HG03175 (cell line): ENCODE data around the gene TMEM201.

Experiments used
- ATAC-seq: cut with Tn5 transposase; IDR thresholded peaks from one replicate; pipeline ENCODE4 v1.9.1; 2021; ENCODE audit warnings: mild to moderate bottlenecking, moderate library complexity; ENCODE audit not compliant: unreplicated experiment

Gene TMEM201

DNA sequence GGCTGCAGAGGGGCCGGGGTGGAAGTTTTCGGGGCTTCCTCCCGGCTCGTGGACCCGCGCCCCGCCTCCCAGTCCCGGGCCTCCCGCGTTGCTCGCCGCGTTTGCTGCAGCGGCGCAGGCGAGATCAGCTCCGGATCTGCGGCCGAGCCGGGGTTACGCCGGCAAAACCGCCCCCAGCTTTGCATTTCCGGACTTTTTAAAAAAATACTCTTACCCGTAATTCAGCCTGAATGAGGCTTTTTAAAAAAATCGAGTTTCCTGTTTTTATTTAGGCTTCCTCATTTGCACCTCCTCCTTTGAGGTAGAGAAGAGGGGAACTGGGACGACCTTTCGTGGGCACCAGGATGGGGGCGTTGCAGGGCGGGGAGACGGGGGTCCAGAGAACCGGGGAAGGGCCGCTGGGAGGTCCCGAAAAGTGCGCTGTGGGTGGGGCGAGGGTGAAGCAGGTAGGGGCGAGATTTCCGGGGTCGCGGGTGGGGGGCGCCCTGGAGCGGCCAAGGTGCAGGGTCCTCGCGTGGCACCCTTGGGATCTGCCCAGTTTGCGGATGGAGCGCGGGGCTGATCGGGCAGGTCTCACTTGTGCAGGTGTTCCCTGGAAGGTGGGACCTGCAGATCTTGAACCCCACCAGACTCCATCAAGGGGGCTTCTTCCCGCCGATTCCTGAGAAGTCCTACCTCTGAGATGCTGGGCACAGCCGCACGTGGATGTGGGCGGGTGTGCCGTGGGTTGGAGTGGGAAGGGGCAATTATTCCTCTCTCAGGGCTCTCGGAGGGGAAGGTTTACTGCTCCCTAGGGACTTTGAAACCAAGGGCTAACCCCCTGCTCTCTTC lies 63.9 kb downstream of the TMEM201 start:
- peak; percentile 31 for ATAC-seq

DNA sequence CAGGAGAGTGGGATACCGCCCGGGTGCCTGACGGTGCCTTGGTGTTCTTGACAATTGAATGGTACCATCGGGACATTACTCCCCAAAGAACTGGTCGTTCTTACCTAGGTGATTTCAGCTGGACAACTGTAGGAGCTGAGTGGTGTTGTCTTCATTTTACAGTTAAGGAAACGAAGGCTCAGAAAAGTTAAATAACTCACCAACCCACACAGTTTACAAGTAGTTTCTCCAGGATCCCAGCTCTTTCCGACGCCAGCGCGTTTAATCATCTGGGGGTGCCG lies 64.4 kb downstream of the TMEM201 start:
- no peak for ATAC-seq

DNA sequence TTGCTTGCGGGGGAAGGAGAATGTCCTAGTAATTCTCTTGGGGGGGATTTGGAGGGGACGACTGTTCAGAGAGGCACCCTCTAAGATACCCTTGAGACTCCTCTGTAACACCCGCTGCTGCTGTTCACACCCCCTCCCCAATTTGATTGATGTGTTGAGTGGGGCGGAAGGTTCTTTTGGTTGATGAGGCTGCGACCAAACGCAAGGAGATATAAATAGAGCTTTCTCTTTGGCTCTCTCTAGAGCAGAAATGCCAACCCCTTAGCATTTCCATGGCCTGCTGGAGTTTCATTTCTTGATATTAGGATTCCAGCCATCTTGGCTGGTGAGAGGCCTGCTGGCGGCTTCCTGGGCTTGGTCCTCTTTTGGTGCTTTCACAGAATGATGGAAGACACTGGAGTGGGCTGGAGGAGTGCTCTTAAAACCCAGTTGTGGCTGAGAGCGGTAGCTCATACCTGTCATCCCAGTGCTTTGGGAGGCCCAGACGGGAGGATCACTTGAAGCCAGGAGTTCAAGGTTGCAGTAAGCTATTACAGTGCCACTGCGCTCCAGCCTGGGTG lies 64.9 kb downstream of the TMEM201 start:
- ATAC-seq, result no peak

- ATAC-seq, result no peak
These were observed 65.5 kb downstream of the TMEM201 start for GRCh38 chr1:9654051-9654833.

DNA sequence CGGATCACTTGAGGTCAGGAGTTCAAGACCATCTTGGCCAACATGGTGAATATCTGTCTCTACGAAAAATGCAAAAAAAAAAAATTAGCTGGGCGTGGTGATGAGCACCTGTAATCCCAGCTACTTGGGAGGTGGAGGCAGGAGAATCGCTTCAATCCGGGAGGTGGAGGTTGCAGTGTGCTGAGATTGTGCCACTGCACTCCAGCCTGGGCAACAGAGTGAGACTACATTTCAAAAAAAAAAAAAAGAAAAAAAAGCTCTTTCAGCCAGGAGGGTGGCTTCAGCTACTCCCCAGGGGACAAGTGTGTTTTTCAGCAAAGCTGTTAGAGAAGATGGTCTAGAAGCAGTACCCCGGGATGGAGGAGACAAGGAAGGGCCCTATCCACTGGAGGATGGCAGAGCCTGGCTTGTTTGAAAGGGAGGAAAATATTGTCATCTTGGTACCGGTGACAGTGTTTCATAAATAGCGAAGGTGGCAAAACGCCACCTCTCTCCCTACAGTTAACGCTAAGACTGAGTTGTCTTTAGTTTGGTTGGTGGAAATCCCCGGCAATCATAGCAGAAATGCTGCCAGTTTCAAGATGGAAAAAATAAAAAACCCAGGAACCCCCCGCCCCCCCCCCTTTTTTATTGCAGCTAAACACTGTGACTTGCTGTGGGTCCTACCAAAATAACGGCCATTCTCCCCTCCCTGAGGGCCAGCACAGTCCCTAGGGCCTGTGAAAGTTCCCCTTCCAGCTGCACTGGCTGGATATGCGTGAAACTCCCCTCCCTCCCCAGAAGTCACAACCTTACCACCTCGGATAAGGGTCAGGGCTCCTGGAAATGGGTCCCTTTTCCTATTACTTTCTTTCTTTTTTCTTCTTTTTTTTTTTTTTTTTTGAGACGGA lies 66.4 kb downstream of the TMEM201 start:
- no peak for ATAC-seq

GRCh38 chr1:9655836-9656235 lies 67.1 kb downstream of the TMEM201 start:
- no peak for ATAC-seq

- no peak for ATAC-seq
These were observed 68.9 kb downstream of the TMEM201 start for GRCh38 chr1:9657521-9658032.

DNA sequence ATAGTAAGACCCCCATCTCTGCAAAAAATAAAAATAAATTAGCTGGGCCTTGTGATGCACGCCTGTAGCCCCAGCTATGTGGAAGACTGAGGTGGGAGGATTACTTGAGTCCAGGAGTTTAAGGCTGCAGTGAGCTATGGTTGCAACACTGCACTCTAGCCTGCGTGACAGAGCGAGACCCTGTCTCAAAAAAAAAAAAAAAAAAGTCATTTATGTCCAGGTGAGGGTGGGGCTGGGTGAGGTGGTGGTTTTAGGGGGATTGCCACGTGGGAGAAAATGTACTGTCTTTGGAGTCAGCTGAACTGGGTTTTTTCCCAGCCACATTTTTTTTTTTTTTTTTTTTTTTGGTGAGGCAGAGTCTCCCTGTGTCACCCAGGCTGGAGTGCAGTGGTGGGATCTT lies 69.5 kb downstream of the TMEM201 start:
- no peak for ATAC-seq

DNA sequence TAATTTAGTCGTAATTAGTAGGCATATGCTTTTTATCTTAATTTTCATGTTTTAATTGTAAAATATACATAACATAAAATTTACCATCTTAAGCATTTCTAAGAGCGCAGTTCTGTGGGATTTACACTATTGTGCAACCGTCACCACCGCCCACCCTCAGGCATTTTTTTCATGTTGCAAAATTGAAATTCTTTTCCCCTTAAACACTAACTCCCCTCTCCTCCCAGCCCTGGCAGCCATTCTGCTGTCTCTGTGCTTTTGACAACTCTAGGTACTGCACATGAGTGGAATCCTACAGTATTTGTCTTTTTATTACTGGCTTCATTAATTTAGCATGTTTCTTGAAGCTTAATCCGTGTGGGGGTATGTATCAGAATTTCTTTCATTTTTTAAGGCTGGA lies 70.6 kb downstream of the TMEM201 start:
- ATAC-seq, result no peak

DNA sequence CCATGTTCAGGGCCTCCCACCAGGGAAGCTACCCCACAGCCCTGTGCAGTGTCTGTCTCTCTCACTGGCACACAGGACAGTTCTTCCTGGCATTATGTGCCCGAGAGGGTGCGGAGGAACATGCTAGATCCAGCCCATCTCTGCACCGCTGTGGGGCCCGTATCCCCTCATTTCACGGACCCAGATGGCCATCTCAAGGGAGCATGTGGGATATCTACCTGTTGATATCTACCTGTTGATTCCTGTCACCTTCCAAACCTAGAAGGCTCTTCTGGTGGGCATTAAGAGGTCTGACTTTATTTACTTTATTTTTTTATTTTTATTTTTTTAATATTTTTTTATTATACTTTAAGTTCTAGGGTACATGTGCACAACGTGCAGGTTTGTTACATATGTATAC lies 74.5 kb downstream of the TMEM201 start:
- ATAC-seq, result no peak
